B cell (primary cell): ENCODE measurements around the gene FEM1C. TPM values are rescaled to one million over a fixed set of nuclear protein-coding genes. Genes with fewer than 3 reads are reported as not detected.

Source experiments
- ATAC-seq: fragments of 200-7000 bp; cut with Tn5 transposase; one replicate; pipeline ENCODE4 v1.10.0; 2021; ENCODE audit warnings: low read depth, mild to moderate bottlenecking, moderate number of reproducible peaks, moderate library complexity
- CTCF ChIA-PET: fragments of 350-600 bp; sonication (Branson Sonifier 250); formaldehyde crosslinking; loops from one replicate; lab custom pipeline; 2021; ENCODE audit warnings: antibody characterized with exemption, inconsistent platforms; lab: Charles Lee
- POLR2A ChIA-PET: fragments of 350-600 bp; sonication (Branson Sonifier 250); formaldehyde crosslinking; loops from one replicate; lab custom pipeline; 2021; ENCODE audit warnings: antibody characterized with exemption; lab: Charles Lee
- DNase-seq: peaks from one replicate; pipeline ENCODE4 v3.0.0; 2013
- H2AFZ ChIP-seq: 2 replicates; pipeline ENCODE4 v1.6.1; 2012; ENCODE audit warnings: mild to moderate bottlenecking, low read depth, low read length; ENCODE audit not compliant: insufficient read depth, poor library complexity, severe bottlenecking
- H3K27ac ChIP-seq, 2 donors: 1 replicate in 1 of 2; 2 replicates in 1 of 2; pipeline ENCODE4 v1.5.1; 2012 to 2013; ENCODE audit warnings: low read length in 2 of 2, mild to moderate bottlenecking in 2 of 2, moderate library complexity in 1 of 2
- H3K27me3 ChIP-seq, 4 experiments: fragments of 200-600 bp in 1 of 4; sonication (generic) in 1 of 4; replicated peaks in 1 of 4; 1 replicate in 2 of 4; 2 replicates in 2 of 4; pipeline versions ENCODE4 v1.6.1 to v1.7.0; 2013 to 2016; ENCODE audit warnings: low read length in 3 of 4, mild to moderate bottlenecking in 2 of 4, mixed read lengths in 1 of 4, moderate library complexity in 1 of 4; ENCODE audit not compliant: insufficient read depth in 4 of 4, control insufficient read depth in 3 of 4; ENCODE audit errors: control extremely low read depth in 1 of 4
- H3K36me3 ChIP-seq, 2 experiments: replicated peaks in 1 of 2; 1 replicate in 1 of 2; 2 replicates in 1 of 2; pipeline versions ENCODE4 v1.6.1 to v1.7.1; 2013; ENCODE audit warnings: low read length in 1 of 2; ENCODE audit not compliant: insufficient read depth in 2 of 2, control insufficient read depth in 1 of 2; ENCODE audit errors: control extremely low read depth in 1 of 2, extremely low read depth in 1 of 2
- H3K4me1 ChIP-seq, 2 donors: fragments of 200-600 bp in 1 of 2; sonication (generic) in 1 of 2; 1 replicate in 1 of 2; 2 replicates in 1 of 2; pipeline versions ENCODE4 v1.5.1 to v1.6.1; 2013 to 2017; ENCODE audit warnings: low read length in 2 of 2; ENCODE audit not compliant: control insufficient read depth in 2 of 2, insufficient read depth in 2 of 2
- H3K4me2 ChIP-seq: replicated peaks from 2 replicates; pipeline ENCODE3; 2012; ENCODE audit warnings: mild to moderate bottlenecking, low read depth, low read length; ENCODE audit not compliant: poor library complexity, severe bottlenecking
- H3K4me3 ChIP-seq, 5 experiments: fragments of 200-600 bp in 1 of 5; sonication (generic) in 1 of 5; 1 replicate in 3 of 5; 2 replicates in 2 of 5; pipeline versions ENCODE4 v1.5.1 to v1.7.0; 2011 to 2016; ENCODE audit warnings: low read length in 4 of 5, mild to moderate bottlenecking in 4 of 5, low read depth in 2 of 5, control low read depth in 1 of 5, moderate library complexity in 1 of 5; ENCODE audit not compliant: insufficient read depth in 1 of 5; ENCODE audit errors: control extremely low read depth in 1 of 5, extremely low read depth in 1 of 5
- H3K79me2 ChIP-seq: fragments of 200-600 bp; sonication (generic); one replicate; pipeline ENCODE4 v1.6.0; 2016; ENCODE audit warnings: low read length; ENCODE audit not compliant: control insufficient read depth, insufficient read depth
- H3K9ac ChIP-seq: fragments of 200-600 bp; sonication (generic); 2 replicates; pipeline ENCODE4 v1.6.1; 2017; ENCODE audit warnings: mild to moderate bottlenecking, low read length, moderate library complexity
- H3K9me3 ChIP-seq, 3 donors: one replicate each; pipeline versions ENCODE4 v1.6.1 to v1.7.1; 2013; ENCODE audit warnings: low read length in 2 of 3; ENCODE audit not compliant: control insufficient read depth in 2 of 3, insufficient read depth in 1 of 3; ENCODE audit errors: control extremely low read depth in 1 of 3
- H4K20me1 ChIP-seq: 2 replicates; pipeline ENCODE4 v1.6.0; 2012; ENCODE audit warnings: mild to moderate bottlenecking, low read length; ENCODE audit not compliant: insufficient read depth, control insufficient read depth, poor library complexity, severe bottlenecking
- H3K27ac Mint-ChIP-seq: one replicate; pipeline ENCODE4 v1.8.0; 2021; ENCODE audit warnings: mixed read lengths
- H3K27me3 Mint-ChIP-seq: one replicate; pipeline ENCODE4 v1.8.0; 2021; ENCODE audit warnings: mixed read lengths
- H3K4me1 Mint-ChIP-seq: one replicate; pipeline ENCODE4 v1.8.0; 2021; ENCODE audit warnings: mixed read lengths
- H3K4me3 Mint-ChIP-seq: one replicate; pipeline ENCODE4 v1.8.0; 2021; ENCODE audit warnings: mixed read lengths
- H3K9me3 Mint-ChIP-seq: one replicate; pipeline ENCODE4 v1.8.0; 2022; ENCODE audit warnings: mixed read lengths; ENCODE audit not compliant: insufficient read depth
- EZH2 ChIP-seq: IDR thresholded peaks from 2 replicates; pipeline ENCODE4 v1.6.1; 2012; ENCODE audit warnings: borderline replicate concordance, low read depth, mild to moderate bottlenecking, moderate library complexity, low read length; ENCODE audit not compliant: insufficient read depth, poor library complexity, severe bottlenecking
- WGBS: methylation state at CpG from one replicate; pipeline ENCODE4 v1.1.5; 2013; ENCODE audit warnings: missing lambda C conversion rate; ENCODE audit not compliant: insufficient coverage; 5-methylcytosine and 5-hydroxymethylcytosine counted together
- intact Hi-C: fragments of 100-400 bp; cut with micrococcal nuclease; formaldehyde crosslinking; loops from one replicate; pipeline ENCODE4 v1.10.0; 2022
- polyA plus RNA-seq: library from polyadenylated mRNA; depleted of rRNA; stranded (reverse); fragments of >200 nt; gene quantifications from 2 replicates; pipeline ENCODE4 v1.2.3, GENCODE V29; 2012
- total RNA-seq, 2 donors: library from RNA; stranded (reverse); fragments of 120-200 nt in 1 of 2; gene quantifications; 1 replicate in 1 of 2; 2 replicates in 1 of 2; pipeline versions ENCODE4 v1.2.3 to v1.2.4, GENCODE V29; 2013 to 2022
- TF ChIP-seq, protein P1 (sequence below): fragments of 200-600 bp; IDR thresholded peaks from one replicate; pipeline ENCODE4 v1.8.0; 2022; ENCODE audit warnings: antibody characterized with exemption, mild to moderate bottlenecking

FEM1C gene
- total and polyA plus RNA-seq, 2 donors (not counting 1 experiment from before 2014, with no cell fraction given): 14.9 to 18.7 TPM

DNA sequence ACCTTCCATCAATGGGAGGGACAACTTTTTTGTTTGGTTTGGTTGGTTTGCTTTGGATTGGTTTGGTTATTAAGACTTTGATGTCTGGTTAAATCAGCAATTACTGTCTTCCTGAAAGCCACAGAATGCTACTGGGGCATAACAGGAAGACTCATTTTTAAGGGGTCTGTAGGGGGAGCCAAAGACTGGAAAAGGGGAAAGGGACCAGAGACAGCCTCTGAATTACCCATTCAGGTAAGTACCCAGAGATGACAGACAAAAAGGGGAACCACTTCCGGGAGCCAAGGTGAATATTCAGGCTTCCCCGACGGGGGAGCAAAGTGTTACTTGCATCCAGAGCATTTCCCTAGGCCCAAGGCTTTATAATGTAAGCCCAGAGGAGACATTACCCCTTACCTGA lies 4.6 kb upstream of the FEM1C start:
- Mint-ChIP-seq H3K9me3 (peaks cover 4% of the 10 kb centered on the region), H3K4me1 (peaks cover 1% of the 10 kb centered on the region), H3K27me3 (no peaks in the 10 kb centered on the region), H3K4me3 (no peak overlapping the region), H3K27ac (no peak overlapping the region)
- Histone ChIP-seq H2AFZ (peak overlapping the region; percentile 11), H3K9me3 (peaks cover 0 to 11% (median 9%) of the 10 kb centered on the region in 3 donors), H4K20me1 (no peaks in the 10 kb centered on the region), H3K27me3 (no peaks in the 10 kb centered on the region), H3K9ac (no peak overlapping the region), H3K79me2 (peaks cover 4% of the 10 kb centered on the region), H3K27ac (no peak overlapping the region), H3K4me1 (peaks cover 0 to 5% of the 10 kb centered on the region in 2 donors), H3K36me3 (no peaks in the 10 kb centered on the region), H3K4me3 (no peak overlapping the region), H3K4me2 (no peak overlapping the region)
- TF ChIP-seq EZH2: no peak
- TF ChIP-seq, protein P1, sequence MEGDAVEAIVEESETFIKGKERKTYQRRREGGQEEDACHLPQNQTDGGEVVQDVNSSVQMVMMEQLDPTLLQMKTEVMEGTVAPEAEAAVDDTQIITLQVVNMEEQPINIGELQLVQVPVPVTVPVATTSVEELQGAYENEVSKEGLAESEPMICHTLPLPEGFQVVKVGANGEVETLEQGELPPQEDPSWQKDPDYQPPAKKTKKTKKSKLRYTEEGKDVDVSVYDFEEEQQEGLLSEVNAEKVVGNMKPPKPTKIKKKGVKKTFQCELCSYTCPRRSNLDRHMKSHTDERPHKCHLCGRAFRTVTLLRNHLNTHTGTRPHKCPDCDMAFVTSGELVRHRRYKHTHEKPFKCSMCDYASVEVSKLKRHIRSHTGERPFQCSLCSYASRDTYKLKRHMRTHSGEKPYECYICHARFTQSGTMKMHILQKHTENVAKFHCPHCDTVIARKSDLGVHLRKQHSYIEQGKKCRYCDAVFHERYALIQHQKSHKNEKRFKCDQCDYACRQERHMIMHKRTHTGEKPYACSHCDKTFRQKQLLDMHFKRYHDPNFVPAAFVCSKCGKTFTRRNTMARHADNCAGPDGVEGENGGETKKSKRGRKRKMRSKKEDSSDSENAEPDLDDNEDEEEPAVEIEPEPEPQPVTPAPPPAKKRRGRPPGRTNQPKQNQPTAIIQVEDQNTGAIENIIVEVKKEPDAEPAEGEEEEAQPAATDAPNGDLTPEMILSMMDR: no peak
- intact Hi-C loops: no loop called here
- CTCF ChIA-PET: no interaction called here
- DNase-seq (peak; percentile 39), ATAC-seq (no peak)
- POLR2A ChIA-PET: no interaction called here
- 73% methylated on average over 2 of the region's 3 CpGs for WGBS

DNA sequence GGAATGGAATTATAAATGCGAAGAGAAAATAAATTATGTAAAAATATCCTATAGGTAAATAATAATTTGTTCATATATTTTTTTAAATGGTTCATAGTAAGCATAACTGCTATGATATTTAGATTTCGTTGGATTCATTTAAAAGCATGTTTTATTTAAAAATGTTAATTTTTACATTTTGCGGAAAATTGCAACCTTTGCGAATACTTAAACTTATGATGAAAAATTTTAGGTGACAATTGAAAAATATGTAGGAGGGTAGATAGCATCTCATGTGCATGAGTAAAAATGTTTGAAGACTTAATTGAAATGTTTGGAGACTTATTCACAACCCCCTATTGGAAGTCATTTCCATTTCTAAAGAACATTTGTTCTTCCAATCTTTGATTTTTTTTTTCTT lies 4.1 kb upstream of the FEM1C start:
- POLR2A ChIA-PET: no interaction called here
- Histone ChIP-seq H3K4me1 (peaks cover 0 to 5% of the 10 kb centered on the region in 2 donors), H3K79me2 (peaks cover 4% of the 10 kb centered on the region), H3K4me3 (no peak overlapping the region), H3K9ac (no peak overlapping the region), H3K9me3 (peaks cover 0 to 11% (median 9%) of the 10 kb centered on the region in 3 donors), H4K20me1 (peaks cover 1% of the 10 kb centered on the region), H2AFZ (no peak overlapping the region), H3K27me3 (no peaks in the 10 kb centered on the region), H3K27ac (no peak overlapping the region), H3K4me2 (no peak overlapping the region), H3K36me3 (no peaks in the 10 kb centered on the region)
- Mint-ChIP-seq H3K27ac (no peak overlapping the region), H3K27me3 (no peaks in the 10 kb centered on the region), H3K4me3 (no peak overlapping the region), H3K4me1 (peaks cover 5% of the 10 kb centered on the region), H3K9me3 (peaks cover 4% of the 10 kb centered on the region)
- intact Hi-C loops: no loop called here
- TF ChIP-seq, protein P1: no peak
- TF ChIP-seq EZH2: no peak
- ATAC-seq: no peak
- no peak for DNase-seq
- WGBS: no CpG with 5 or more reads among the region's 4 CpGs
- CTCF ChIA-PET: no interaction called here
